Subcutaneous adipose tissue (tissue), 4 donors: ENCODE results near the gene MED14. TPM values are rescaled to one million over a fixed set of nuclear protein-coding genes. Genes with fewer than 3 reads are reported as not detected.

Experiments used
- total RNA-seq, 4 donors: library from RNA; depleted of rRNA; stranded (reverse); fragments of >200 nt; gene quantifications; one replicate each; pipeline ENCODE4 v1.1.0, GENCODE V29; 2016
- TF ChIP-seq, protein P1 (sequence below): fragments of 450-650 bp; IDR thresholded peaks from one replicate; pipeline ENCODE4 v1.5.1; 2016; ENCODE audit warnings: low read depth, mild to moderate bottlenecking, control low read depth, antibody characterized with exemption, moderate library complexity

The MED14 gene
- total RNA-seq, 4 donors from 2014 or later = 24.7 to 39.3 (median 31.8) TPM

DNA sequence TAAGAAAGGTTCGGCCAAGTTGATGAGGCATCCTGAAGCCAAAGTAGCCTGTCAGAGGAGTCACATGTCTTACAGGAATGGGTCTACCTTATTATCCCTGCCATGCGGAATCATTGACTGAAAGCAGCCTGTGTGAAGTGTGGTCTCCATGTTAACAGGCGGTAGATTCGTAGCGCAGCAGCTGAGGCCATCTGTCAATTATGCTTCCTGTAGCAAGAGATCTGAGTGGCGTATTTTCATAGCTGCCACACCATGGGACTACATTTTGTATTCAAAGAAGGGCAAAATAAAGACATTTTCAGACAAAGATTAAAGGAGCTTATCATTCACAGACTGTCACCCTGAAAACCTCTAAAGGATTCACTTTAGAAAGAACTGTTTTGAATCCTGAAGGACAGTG lies 11.2 kb upstream of the MED14 start:
- TF ChIP-seq, protein P1, sequence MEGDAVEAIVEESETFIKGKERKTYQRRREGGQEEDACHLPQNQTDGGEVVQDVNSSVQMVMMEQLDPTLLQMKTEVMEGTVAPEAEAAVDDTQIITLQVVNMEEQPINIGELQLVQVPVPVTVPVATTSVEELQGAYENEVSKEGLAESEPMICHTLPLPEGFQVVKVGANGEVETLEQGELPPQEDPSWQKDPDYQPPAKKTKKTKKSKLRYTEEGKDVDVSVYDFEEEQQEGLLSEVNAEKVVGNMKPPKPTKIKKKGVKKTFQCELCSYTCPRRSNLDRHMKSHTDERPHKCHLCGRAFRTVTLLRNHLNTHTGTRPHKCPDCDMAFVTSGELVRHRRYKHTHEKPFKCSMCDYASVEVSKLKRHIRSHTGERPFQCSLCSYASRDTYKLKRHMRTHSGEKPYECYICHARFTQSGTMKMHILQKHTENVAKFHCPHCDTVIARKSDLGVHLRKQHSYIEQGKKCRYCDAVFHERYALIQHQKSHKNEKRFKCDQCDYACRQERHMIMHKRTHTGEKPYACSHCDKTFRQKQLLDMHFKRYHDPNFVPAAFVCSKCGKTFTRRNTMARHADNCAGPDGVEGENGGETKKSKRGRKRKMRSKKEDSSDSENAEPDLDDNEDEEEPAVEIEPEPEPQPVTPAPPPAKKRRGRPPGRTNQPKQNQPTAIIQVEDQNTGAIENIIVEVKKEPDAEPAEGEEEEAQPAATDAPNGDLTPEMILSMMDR = no peak

DNA sequence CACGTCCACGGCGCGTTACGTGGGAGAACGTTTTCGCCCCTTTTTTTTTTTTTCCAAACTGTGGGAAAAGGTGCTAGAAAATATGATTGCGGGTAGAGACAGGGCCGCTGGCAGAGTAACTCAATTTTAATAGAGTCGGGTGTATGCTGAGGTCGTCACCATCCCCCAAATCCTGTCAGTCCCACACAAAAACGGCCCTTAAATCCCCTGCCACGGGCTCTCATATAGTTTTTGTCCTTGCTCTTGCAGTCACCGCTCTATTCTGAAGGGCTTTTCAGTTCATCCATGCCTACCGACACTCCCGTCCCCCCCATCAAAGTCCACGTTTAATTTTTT lies 796 bp upstream of the MED14 start:
- TF ChIP-seq, protein P1 = no peak

DNA sequence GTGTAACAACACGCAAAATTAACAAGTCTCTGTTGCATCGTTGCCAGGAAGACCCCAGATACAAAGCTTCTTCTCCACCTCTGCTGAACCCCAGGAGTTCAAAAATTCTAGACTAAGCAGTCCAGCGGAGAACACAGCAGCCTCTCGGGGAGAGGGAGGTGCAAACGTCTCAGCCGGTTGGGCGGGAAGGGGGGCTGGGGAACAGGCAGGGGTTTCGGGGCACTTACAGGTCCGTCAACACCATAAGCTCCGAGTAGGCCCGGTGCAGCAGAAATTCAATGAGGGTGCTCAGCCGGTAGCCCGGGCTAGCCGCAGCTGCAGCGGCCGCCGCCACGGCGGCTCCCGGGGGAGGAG lies 394 bp downstream of the MED14 start:
- TF ChIP-seq, protein P1 = no peak

DNA sequence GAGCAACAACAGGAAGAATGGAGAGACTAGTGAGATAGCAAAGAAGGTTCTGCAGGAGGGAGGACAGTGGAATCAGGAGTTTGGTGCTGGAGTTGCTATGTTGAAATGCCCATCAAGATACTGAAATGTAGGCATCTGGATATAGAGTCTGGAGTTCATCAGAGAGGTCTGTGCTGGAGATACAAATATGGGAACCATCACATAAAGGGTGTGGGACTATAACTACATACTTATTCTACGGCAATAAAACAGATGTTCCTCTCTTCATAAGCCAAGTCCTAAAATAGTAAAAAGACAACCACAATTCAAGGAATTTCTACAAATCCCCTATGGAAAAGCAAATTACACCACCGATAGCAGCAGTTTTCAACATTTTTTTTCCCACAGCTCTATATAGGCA lies 1.6 kb downstream of the MED14 start:
- TF ChIP-seq, protein P1 = no peak

DNA sequence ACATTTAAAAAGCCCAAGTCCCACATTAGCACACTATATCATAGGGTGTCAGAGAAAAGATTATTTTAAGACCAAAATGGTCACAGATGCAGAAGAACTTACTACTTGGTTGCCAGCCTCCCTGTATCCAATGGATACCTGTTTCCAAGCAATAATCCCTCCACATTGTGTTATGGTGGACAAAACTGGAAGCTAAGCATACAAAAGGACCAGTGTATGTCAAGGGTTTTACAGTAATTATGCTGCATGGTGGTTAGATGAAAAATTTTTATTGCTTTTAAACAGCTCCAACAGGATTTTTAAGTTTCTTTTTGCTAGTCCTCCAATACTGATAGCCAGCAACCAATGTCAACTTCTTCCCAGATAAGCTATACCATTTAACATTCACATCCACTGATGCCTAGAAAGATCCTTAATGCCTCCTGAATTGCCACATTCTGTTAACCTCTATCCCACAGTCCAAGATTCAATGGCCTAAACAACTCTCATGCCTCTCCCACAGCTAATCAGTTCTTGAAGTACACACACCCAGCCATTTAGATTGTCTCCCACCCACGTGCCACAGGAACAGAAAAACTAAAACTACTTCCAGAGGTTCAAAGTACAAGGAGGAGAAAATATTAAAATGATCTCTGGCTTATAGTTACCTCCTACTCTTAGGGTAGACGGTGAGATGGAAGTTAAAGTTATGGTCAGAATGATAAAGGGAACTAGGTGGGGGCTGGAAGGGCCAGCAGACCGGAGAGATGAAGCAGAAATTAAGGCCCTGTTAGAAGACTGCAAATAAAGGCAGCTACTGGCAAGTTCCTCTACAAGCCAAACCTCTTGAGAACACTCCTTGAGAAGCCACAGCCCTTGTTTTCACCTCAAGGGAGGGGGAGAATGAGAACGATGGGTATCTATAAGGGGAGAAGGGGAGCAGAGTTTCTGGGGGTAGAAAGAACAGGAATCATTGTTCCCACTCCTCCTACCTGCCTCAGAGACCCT lies 5.5 kb downstream of the MED14 start:
- TF ChIP-seq, protein P1 = no peak

DNA sequence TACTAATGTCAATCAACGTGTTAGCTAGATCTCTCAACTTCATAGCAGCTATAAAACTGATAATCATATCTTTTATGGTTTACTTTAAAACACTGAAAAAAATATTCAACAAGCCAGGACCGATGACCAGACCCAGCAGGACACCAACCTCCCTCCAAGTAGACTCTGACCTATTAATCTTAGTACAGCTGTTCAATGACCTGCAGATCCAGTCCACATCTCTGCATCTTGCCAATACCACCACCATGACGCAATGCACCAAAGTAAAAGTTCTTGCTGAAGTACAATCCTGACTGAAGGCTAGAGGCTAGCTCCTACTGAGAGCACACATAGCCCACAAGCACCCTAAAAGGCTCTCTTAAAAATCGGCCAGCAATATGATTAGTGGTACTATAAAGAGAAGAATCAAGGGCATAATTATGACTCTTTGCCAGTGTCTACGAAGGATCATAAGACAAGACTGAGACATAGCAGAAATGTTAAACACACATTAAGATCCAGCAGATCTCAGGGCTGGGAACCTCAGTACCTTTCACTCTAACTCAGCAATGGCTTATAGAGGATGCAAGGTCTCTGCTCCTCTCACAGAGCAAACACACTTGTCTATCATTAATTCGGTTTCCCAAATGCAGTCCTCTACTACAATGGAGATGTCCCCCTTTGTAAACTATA lies 7.6 kb downstream of the MED14 start:
- TF ChIP-seq, protein P1 = no peak

DNA sequence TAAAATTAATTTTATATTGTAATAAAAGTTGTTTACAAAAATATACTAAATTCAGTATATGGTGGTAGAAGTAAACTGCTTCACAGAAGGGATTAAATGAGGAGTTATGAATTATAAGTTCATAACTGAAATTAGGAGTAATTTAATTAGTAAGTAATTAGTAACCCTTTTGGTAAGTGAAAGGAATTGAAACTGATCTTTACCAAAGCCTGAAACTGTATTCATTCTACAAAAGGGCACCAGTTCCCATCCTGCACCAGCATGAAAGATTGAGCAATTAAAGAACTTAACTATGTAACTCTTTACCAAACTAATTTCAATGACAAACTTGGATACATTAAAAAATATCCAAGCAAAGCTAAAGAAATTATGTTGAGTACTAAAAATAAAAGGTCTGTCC lies 8.2 kb downstream of the MED14 start:
- TF ChIP-seq, protein P1 = no peak
